Bladder microvascular endothelial cell (primary cell): ENCODE measurements around the gene CATSPER1. TPM values are rescaled to one million over a fixed set of nuclear protein-coding genes. Genes with fewer than 3 reads are reported as not detected.

Source experiments
- total RNA-seq: library from RNA; depleted of rRNA; stranded (reverse); fragments of >200 nt; gene quantifications from 2 replicates; pipeline ENCODE4 v1.2.3, GENCODE V29; 2014

CATSPER1 gene
- 0.16 TPM in 1 of 2 replicates, not detected in the other for total RNA-seq

GRCh38 chr11:66026017-66026529 is at the start of gene CATSPER1:
TSS of gene CATSPER1 (minus strand) at chr11:66026479. CDS start at chr11:66026379, 100 bp downstream.

DNA sequence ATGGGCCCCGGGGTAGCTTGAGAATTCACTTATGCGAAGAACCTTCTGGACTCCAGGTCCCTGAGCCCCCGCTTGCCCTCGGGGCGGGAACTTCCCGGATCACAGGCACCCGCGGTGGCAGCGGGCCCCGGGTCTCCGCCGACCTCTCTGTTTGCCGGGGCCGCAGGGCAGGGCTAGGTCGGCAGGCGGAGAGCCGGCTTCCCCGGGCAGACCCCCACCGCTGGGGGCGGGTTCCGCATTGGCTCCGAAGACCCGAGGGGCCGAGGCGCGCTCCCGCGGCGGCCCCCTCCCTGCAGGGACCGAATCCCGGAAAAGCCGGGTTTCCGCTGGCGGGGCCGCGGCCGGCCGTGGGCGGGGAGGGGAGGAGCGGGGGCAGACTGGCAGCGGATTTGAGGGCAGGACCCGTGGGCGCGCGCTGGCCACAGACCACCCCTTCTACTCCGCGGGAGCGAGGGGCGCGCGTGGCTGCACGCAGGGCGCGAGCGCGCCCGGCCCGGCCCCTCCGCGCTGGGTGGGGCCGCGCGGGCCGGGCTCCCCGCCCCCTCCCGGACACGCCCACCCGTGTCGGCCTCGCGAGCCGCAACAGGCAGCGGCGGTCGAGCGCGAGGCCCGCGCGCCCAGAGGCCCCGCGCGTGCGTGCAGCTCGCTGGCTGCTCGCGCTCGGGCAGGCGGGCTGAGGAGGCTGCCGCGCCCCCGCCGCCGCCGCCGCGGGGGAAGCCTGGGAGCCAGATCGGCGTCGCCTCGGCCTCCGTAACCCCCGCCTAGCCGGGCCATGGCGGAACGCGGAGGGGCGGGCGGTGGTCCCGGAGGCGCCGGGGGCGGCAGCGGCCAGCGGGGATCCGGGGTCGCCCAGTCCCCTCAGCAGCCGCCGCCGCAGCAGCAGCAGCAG is 43.7 kb upstream of the CATSPER1 start, which contains the start of gene PACS1:
Gene PACS1 (plus strand): TSS at position 558 of the 889 bp plus-strand sequence. CDS start 215 bp downstream, at position 773.

DNA sequence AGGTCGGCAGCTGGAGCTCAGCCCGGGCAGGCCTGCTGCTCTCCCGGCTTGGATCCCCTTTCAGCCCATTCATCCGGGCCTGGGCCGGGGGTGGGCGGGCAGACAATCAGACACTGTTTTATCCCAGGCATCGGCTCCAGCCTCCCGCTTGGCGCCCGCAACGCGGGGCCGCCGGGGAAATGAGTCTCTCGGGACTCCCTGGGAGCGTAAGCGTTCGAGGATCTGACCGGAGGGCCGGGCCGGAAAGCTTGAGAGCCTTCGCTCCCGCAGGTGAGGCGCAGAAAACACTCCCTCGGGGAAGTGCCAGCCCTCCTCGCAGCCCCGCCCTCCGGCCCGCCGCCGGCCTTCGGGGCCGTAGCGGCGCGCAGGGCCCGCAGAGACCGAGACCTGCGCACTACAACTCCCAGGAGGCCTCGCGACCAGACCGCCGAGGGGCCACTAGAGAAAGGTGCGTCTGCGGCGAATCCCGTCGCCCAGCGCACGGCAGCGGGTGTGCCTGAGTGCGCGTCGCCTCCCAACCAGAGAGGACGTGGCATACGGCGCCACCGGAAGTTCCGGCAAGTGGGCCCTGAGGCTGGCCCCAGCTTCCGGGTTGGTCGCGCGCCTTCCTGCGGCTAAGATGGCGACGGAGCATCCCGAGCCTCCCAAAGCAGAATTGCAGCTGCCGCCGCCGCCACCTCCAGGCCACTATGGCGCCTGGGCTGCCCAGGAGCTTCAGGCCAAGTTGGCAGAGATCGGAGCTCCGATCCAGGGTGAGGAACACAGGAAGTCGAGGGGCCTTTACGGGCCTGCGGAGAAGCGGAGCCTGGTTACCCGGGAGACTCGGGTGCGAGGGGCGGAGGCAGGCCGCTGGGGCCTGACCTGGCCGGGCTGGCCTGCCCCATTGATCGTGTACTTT is 25.7 kb upstream of the CATSPER1 start, which contains the start of gene SF3B2:
Gene SF3B2 (plus strand): TSS at position 599 of the 898 bp plus-strand sequence. CDS start 21 bp downstream, at position 620.

GRCh38 chr11:66048547-66049323 is 22.5 kb upstream of the CATSPER1 start, which contains the start of gene GAL3ST3:
TSS of gene GAL3ST3 (minus strand) at chr11:66049161. CDS start at chr11:66045415, 3,746 bp downstream.

DNA sequence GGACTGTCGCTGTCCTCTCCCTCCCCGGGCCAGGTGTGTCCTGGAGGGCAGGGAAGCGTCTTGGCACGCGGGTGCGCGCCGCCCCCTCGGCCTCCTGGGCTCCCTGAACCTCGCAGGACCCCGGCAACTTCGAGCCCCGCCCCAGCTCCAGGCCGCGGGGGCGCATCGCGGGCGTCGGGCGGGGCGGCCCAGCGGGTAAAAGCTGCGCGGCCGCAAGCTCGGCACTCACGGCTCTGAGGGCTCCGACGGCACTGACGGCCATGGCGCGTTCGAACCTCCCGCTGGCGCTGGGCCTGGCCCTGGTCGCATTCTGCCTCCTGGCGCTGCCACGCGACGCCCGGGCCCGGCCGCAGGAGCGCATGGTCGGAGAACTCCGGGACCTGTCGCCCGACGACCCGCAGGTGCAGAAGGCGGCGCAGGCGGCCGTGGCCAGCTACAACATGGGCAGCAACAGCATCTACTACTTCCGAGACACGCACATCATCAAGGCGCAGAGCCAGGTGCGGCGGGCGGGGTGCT is 14.4 kb downstream of the CATSPER1 start, which contains the start of gene CST6:
Gene CST6 (plus strand): TSS at position 224 of the 519 bp plus-strand sequence. CDS start 37 bp downstream, at position 261.

DNA sequence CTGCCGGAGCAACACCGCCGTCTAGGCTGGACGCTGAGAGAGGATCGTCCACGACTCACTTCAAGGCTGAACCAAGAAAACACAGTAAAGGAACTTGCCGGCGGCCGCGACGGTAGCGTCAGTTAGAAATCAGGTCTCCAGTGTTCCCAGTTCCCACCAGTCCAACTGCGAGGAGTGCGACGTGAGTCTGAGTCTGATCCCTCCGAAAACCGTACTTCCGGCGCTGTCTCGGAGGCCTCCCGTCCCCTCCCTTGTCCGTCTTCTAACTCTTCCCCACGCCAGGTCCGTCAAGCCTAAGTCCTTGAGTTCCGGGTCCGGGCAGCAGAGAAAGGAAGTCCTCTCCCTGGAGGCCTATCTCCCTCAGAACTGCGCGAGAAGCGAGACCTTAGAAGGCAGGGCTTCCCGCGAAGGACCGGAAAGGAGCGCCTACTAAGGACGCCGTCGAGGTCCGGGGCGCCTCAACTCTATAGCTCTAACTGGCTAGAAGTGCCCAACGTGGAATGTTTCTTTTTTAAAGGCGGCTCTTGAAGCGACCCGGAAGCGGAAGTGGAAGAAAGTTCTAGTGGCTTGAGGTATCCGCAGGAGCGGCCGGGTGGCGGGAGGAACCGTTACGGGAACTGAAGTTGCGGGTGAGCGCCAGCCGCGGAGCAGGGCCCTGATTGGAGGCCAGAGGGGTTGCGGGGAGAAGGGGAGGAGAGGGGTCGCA is 24.2 kb downstream of the CATSPER1 start, which contains the start of the genes BANF1 and EIF1AD:
Gene BANF1 (plus strand): TSS at position 562 of the 706 bp plus-strand sequence. CDS start 748 bp downstream, outside the sequence.
Gene EIF1AD (minus strand): TSS at position 216 of the 706 bp plus-strand sequence. CDS start 1,768 bp downstream, outside the sequence.

Other genes starting within 250 kb of the CATSPER1 start
- gene AP5B1, start 245.5 kb downstream of the CATSPER1 start, total RNA-seq = 5.5 and 8.5 TPM in 2 replicates
- gene OVOL1, start 239.4 kb downstream of the CATSPER1 start, total RNA-seq = not detected in 2 replicates
- gene SNX32, start 192.5 kb downstream of the CATSPER1 start, total RNA-seq = under 0.01 and 0.50 TPM in 2 replicates
- 1,281 and 2,304 TPM in 2 replicates for gene CFL1, start 168.3 kb downstream of the CATSPER1 start, total RNA-seq
- gene MUS81, start 166.0 kb downstream of the CATSPER1 start, total RNA-seq = 45.2 and 48.9 TPM in 2 replicates
- 11.2 and 26.1 TPM in 2 replicates for gene EFEMP2, start 153.7 kb downstream of the CATSPER1 start, total RNA-seq
- under 0.01 TPM in 1 of 2 replicates, not detected in the other for gene CTSW, start 146.6 kb downstream of the CATSPER1 start, total RNA-seq
- 146 and 161 TPM in 2 replicates for gene FIBP, start 138.0 kb downstream of the CATSPER1 start, total RNA-seq
- gene CCDC85B, start 135.8 kb downstream of the CATSPER1 start, total RNA-seq = 50.0 and 94.9 TPM in 2 replicates
- gene FOSL1, start 126.1 kb downstream of the CATSPER1 start, total RNA-seq = 4.4 and 5.0 TPM in 2 replicates
- gene C11orf68, start 107.4 kb downstream of the CATSPER1 start, total RNA-seq = 12.1 and 18.9 TPM in 2 replicates
- gene DRAP1, start 107.1 kb downstream of the CATSPER1 start, total RNA-seq = 104 and 157 TPM in 2 replicates
- not detected in 2 replicates for gene TSGA10IP, start 81.0 kb downstream of the CATSPER1 start, total RNA-seq
- 41.6 and 48.0 TPM in 2 replicates for gene SART1, start 64.7 kb downstream of the CATSPER1 start, total RNA-seq
- 24.6 and 46.3 TPM in 2 replicates for gene EIF1AD, start 24.3 kb downstream of the CATSPER1 start, total RNA-seq
- 11.6 and 16.4 TPM in 2 replicates for gene BANF1, start 24.0 kb downstream of the CATSPER1 start, total RNA-seq
- gene CST6, start 14.5 kb downstream of the CATSPER1 start, total RNA-seq = 0.49 and 1.1 TPM in 2 replicates
- 0.76 TPM in 1 of 2 replicates, not detected in the other for gene GAL3ST3, start 22.7 kb upstream of the CATSPER1 start, total RNA-seq
- 74.0 and 88.3 TPM in 2 replicates for gene SF3B2, start 25.9 kb upstream of the CATSPER1 start, total RNA-seq
- gene PACS1, start 43.8 kb upstream of the CATSPER1 start, total RNA-seq = 12.8 and 50.9 TPM in 2 replicates
- gene KLC2, start 231.2 kb upstream of the CATSPER1 start, total RNA-seq = 11.2 and 25.1 TPM in 2 replicates
- 75.1 and 116 TPM in 2 replicates for gene RAB1B, start 242.2 kb upstream of the CATSPER1 start, total RNA-seq